Left ventricle myocardium inferior (tissue), 1 donor: Measurements from ENCODE around the gene FTO. TPM values are rescaled to one million over a fixed set of nuclear protein-coding genes. Genes with fewer than 3 reads are reported as not detected.

Experiments used
- DNase-seq: peaks from one replicate; pipeline ENCODE4 v3.0.0-alpha.2; 2020
- H3K27ac ChIP-seq: fragments of 200-600 bp; replicated peaks from 2 replicates; pipeline ENCODE4 v1.8.0; 2021
- H3K27me3 ChIP-seq: fragments of 200-600 bp; 2 replicates; pipeline ENCODE4 v1.8.0; 2021; ENCODE audit warnings: low read depth
- H3K36me3 ChIP-seq: fragments of 200-600 bp; 2 replicates; pipeline ENCODE4 v1.8.0; 2021
- H3K4me1 ChIP-seq: fragments of 200-600 bp; 2 replicates; pipeline ENCODE4 v1.8.0; 2021
- H3K4me3 ChIP-seq: fragments of 200-600 bp; 2 replicates; pipeline ENCODE4 v1.8.0; 2021; ENCODE audit warnings: mild to moderate bottlenecking, moderate library complexity
- H3K9me3 ChIP-seq: fragments of 200-600 bp; replicated peaks from 2 replicates; pipeline ENCODE4 v1.8.0; 2021
- CTCF ChIP-seq: fragments of 200-600 bp; IDR thresholded peaks from 2 replicates; pipeline ENCODE4 v1.8.0; 2021; ENCODE audit warnings: antibody characterized with exemption, mild to moderate bottlenecking, borderline replicate concordance
- intact Hi-C: fragments of 100-400 bp; cut with micrococcal nuclease; formaldehyde crosslinking; loops from one replicate; pipeline ENCODE4 v1.11.0; 2022
- total RNA-seq: library from RNA; stranded (reverse); fragmentation: NEBNext Ultra II Directional; extraction: Animal tissue kit (Norgen Biotek cat#: 25700); gene quantifications from one replicate; pipeline ENCODE4 v1.2.1, GENCODE V29; 2021
- donor health status: DM: no; HTN: yes; CAD: no; lungs with severe emphysema.

Gene FTO
- total RNA-seq, 1 donor from 2014 or later: 78.4 TPM

GRCh38 chr16:54148974-54149373 is 445.0 kb downstream of the FTO start:
- intact Hi-C loops: no loop called here
- Histone ChIP-seq H3K4me3 (no peak overlapping the region), H3K27me3 (no peaks in the 10 kb centered on the region), H3K36me3 (no peaks in the 10 kb centered on the region), H3K4me1 (no peaks in the 10 kb centered on the region), H3K9me3 (peaks cover 9% of the 10 kb centered on the region), H3K27ac (no peak overlapping the region)
- TF ChIP-seq CTCF: no peak
- DNase-seq: no peak

GRCh38 chr16:54150861-54151260 is 446.9 kb downstream of the FTO start:
- Histone ChIP-seq H3K27ac (no peak overlapping the region), H3K36me3 (no peaks in the 10 kb centered on the region), H3K27me3 (no peaks in the 10 kb centered on the region), H3K9me3 (peaks cover 9% of the 10 kb centered on the region), H3K4me3 (no peak overlapping the region), H3K4me1 (no peaks in the 10 kb centered on the region)
- intact Hi-C loops: no loop called here
- DNase-seq: no peak
- no peak for TF ChIP-seq CTCF

- no peaks in the 10 kb centered on the region for H3K4me1 ChIP-seq
- intact Hi-C loops: no loop called here
- no peak for DNase-seq
- TF ChIP-seq CTCF: no peak
- no peaks in the 10 kb centered on the region for H3K27me3 ChIP-seq
- no peaks in the 10 kb centered on the region for H3K36me3 ChIP-seq
- no peak overlapping the region for H3K4me3 ChIP-seq
- H3K27ac ChIP-seq: no peak overlapping the region
- peaks cover 9% of the 10 kb centered on the region for H3K9me3 ChIP-seq
Observed at GRCh38 chr16:54152362-54153239, 448.6 kb downstream of the FTO start.

- Histone ChIP-seq H3K4me1 (no peaks in the 10 kb centered on the region), H3K9me3 (peaks cover 9% of the 10 kb centered on the region), H3K36me3 (no peaks in the 10 kb centered on the region), H3K4me3 (no peak overlapping the region), H3K27ac (no peak overlapping the region), H3K27me3 (no peaks in the 10 kb centered on the region)
- no peak for TF ChIP-seq CTCF
- no peak for DNase-seq
- intact Hi-C loops: no loop called here
Observed at GRCh38 chr16:54153240-54153934, 449.4 kb downstream of the FTO start.

- no peak for DNase-seq
- intact Hi-C loops: no loop called here
- H3K4me1 ChIP-seq: no peaks in the 10 kb centered on the region
- no peaks in the 10 kb centered on the region for H3K27me3 ChIP-seq
- no peak overlapping the region for H3K4me3 ChIP-seq
- H3K36me3 ChIP-seq: no peaks in the 10 kb centered on the region
- H3K9me3 ChIP-seq: no peaks in the 10 kb centered on the region
- no peak for TF ChIP-seq CTCF
- no peak overlapping the region for H3K27ac ChIP-seq
Observed at GRCh38 chr16:54156349-54156748, 452.4 kb downstream of the FTO start.
